ENCODE data around the gene PRDX5. TPM values are rescaled to one million over a fixed set of nuclear protein-coding genes. Genes with fewer than 3 reads are reported as not detected.
"Not testable (repeated sequence)": the region's sequence is repeated elsewhere in the genome, so short reads cannot be mapped to it uniquely, and the experiment has no call there.

PRDX5 gene
- total and polyA plus RNA-seq, 10 of the 15 experiments (the other 5 are each of a cell fraction or from before 2014, with no cell fraction given) = 95.7 to 406 (median 240) TPM

- TF ChIP-seq ZNF592 (IDR thresholded peaks at IDR 0.05) (no peak), ZNF207 (IDR thresholded peaks at IDR 0.05; ENCODE audit: borderline replicate concordance) (no peak), PML (IDR thresholded peaks at IDR 0.05; ENCODE audit: low read length) (no peak), CUX1 (IDR thresholded peaks at IDR 0.05; ENCODE audit: insufficient replicate concordance, low read depth, low read length) (no peak), CHD1 (IDR thresholded peaks at IDR 0.05; ENCODE audit: low read depth, low read length) (no peak), IRF3 (IDR thresholded peaks at IDR 0.05) (no peak), SMAD5 (IDR thresholded peaks at IDR 0.05; ENCODE audit: low read depth) (no peak), CHD4 (IDR thresholded peaks at IDR 0.05) (no peak)
Measured at GRCh38 chr11:64323373-64323772, 5.5 kb downstream of the PRDX5 start (continued).

GRCh38 chr11:64323984-64324383, 6.1 kb downstream of the PRDX5 start:
- whole genome bisulfite sequencing (ENCODE audit: insufficient coverage, insufficient replicate concordance, low lambda C conversion rate, missing lambda C conversion rate) = 89% methylated on average over 4 of the region's 4 CpGs
- H3K36me3 ChIP-seq (ENCODE audit: control insufficient read depth in 2 of 2, insufficient read depth in 2 of 2, low read length in 1 of 2); H4K20me1 ChIP-seq (ENCODE audit: control insufficient read depth, insufficient read depth); H3K27me3 ChIP-seq (replicated peaks in 1 of 2; ENCODE audit: control insufficient read depth in 2 of 2, insufficient read depth in 2 of 2, low read length in 1 of 2); SMC1A ChIA-PET (ENCODE audit: uncharacterized antibody, unreplicated experiment); H3K79me2 ChIP-seq (ENCODE audit: control insufficient read depth, insufficient read depth, low read length); FAIRE-seq; H3K4me1 ChIP-seq (ENCODE audit: control insufficient read depth, insufficient read depth, low read length); H2AFZ ChIP-seq (ENCODE audit: control insufficient read depth, low read depth, low read length); intact Hi-C loops (cut with micrococcal nuclease; ENCODE audit: unreplicated experiment); BruUV-seq (replicated peaks); H3K4me2 ChIP-seq (ENCODE audit: control insufficient read depth, insufficient read depth); H3K4me3 ChIP-seq; DNase-seq (ENCODE audit: low read depth, low spot score); H3K9ac ChIP-seq (ENCODE audit: control insufficient read depth, insufficient read depth, low read length); H3K9me3 ChIP-seq (replicated peaks; ENCODE audit: control insufficient read depth, insufficient read depth, low read length); in situ Hi-C loops (cut with MboI); H3K27ac ChIP-seq (ENCODE audit: control insufficient read depth, insufficient read depth): not testable (repeated sequence)
- RAD21 ChIA-PET (ENCODE audit: unreplicated experiment) = interaction anchor here (0.8 to 2.0 kb wide), 2 partner anchors 8 to 11 kb away, joined by 4 to 6 read pairs; no protein-coding TSS in a partner anchor
- ATAC-seq = peak; percentile 14; the same call in 1 of the 3 replicates
- CTCF ChIA-PET = interaction anchor here (0.7 to 3.6 kb wide), 5 partner anchors 8 to 458 kb away, joined by 3 to 19 read pairs (median 5); no protein-coding TSS in a partner anchor
- POLR2A ChIA-PET = interaction anchor here (0.6 to 1.0 kb wide), 4 partner anchors 8 to 1621 kb away, joined by 3 to 6 read pairs (median 4); no protein-coding TSS in a partner anchor

Measured in GM12878 (cell line).